GM12875 (cell line): ENCODE measurements around the gene ATP4B.

Source experiments
- H3K4me3 ChIP-seq: one replicate; pipeline ENCODE4 v1.5.1; 2011; ENCODE audit warnings: low read depth, low read length, control low read depth
- TF ChIP-seq, protein P1 (sequence below): IDR thresholded peaks from 2 replicates; pipeline ENCODE4 v1.5.1; 2011; ENCODE audit warnings: low read depth, mild to moderate bottlenecking, control low read depth, inconsistent platforms, low read length, moderate library complexity, borderline replicate concordance; ENCODE audit not compliant: insufficient read depth

Gene ATP4B

DNA sequence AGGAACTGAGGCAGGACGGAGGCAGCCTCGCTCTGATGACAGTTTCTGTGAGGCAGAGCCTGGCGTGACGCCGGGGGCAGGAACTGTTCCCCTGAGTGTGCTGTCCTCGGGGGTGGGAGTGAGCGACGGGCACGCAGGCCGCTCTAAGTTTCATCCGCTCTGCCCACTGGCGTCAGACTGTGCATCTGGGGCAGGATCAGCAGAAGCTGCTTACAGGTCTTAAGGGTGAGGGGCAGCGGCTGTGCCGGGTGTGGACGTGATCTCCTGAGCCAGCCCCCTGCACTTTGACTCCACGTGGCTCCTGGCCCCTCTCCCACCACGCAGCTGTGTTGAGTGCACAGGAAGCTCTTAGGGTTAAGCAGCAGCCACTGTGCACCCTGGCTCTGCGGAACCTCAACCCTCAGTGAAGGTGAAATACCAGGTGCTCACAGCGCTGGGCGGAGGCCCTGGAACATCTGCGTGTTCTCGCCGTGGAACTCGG lies 10.5 kb upstream of the ATP4B start:
- H3K4me3 ChIP-seq = no peak overlapping the region
- TF ChIP-seq, protein P1, sequence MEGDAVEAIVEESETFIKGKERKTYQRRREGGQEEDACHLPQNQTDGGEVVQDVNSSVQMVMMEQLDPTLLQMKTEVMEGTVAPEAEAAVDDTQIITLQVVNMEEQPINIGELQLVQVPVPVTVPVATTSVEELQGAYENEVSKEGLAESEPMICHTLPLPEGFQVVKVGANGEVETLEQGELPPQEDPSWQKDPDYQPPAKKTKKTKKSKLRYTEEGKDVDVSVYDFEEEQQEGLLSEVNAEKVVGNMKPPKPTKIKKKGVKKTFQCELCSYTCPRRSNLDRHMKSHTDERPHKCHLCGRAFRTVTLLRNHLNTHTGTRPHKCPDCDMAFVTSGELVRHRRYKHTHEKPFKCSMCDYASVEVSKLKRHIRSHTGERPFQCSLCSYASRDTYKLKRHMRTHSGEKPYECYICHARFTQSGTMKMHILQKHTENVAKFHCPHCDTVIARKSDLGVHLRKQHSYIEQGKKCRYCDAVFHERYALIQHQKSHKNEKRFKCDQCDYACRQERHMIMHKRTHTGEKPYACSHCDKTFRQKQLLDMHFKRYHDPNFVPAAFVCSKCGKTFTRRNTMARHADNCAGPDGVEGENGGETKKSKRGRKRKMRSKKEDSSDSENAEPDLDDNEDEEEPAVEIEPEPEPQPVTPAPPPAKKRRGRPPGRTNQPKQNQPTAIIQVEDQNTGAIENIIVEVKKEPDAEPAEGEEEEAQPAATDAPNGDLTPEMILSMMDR = no peak

DNA sequence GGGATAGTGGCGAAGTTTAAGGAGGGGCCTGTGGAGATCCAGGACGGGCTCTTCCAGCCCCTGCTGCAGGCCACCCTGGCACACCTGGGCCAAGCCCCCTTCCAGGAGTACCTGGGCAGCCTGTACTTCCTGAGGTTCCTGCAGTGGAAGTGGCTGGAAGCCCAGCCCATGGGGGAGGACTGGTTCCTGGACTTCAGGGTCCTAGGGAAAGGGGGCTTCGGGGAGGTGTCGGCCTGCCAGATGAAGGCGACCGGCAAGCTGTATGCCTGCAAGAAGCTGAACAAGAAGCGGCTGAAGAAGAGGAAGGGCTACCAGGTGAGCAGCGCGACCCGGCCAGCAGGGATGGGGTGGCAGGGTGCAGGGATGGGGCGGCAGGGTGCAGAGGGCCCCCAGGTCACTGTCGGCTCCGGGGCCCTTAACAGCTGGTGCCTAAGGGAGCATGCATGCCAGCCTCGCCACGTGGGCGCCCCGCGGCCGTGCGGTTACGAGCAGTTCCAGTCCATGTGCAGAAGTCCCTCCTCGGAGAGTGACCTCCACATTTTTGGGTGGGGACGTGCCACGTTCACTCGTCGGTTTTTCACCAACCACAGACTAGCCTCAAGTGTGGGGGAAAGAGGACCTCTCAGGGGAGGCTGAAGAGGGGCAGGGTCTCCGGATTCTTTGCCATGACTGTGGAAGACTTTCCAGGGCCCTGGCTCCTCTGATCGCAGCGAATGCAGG lies 9.9 kb upstream of the ATP4B start:
- TF ChIP-seq, protein P1 = no peak
- H3K4me3 ChIP-seq = no peak overlapping the region

DNA sequence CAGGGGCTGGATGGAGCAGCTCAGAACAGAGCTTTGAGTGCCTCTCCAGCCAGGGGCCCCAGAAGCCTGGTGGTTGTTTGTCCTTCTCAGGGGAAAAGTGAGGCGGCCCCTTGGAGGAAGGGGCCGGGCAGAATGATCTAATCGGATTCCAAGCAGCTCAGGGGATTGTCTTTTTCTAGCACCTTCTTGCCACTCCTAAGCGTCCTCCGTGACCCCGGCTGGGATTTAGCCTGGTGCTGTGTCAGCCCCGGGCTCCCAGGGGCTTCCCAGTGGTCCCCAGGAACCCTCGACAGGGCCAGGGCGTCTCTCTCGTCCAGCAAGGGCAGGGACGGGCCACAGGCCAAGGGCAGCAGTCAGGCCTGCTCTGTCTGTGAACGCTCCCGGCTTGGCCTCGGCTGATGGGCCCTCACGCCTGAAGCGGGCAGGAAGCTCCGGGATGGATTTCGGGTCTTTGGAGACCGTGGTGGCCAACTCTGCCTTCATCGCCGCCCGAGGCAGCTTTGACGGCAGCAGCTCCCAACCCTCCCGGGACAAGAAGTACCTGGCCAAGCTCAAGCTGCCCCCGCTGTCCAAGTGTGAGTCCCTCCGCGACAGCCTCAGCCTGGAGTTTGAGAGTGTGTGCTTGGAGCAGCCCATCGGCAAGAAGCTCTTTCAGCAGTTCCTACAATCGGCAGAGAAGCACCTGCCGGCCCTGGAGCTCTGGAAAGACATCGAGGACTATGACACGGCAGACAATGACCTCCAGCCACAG lies 9.1 kb upstream of the ATP4B start, which contains the start of gene GRK1:
Gene GRK1 (plus strand): TSS at position 269 of the 751 bp plus-strand sequence. CDS start 168 bp downstream, at position 437.
- TF ChIP-seq, protein P1 = no peak
- H3K4me3 ChIP-seq = no peak within 1 kb of the TSS

DNA sequence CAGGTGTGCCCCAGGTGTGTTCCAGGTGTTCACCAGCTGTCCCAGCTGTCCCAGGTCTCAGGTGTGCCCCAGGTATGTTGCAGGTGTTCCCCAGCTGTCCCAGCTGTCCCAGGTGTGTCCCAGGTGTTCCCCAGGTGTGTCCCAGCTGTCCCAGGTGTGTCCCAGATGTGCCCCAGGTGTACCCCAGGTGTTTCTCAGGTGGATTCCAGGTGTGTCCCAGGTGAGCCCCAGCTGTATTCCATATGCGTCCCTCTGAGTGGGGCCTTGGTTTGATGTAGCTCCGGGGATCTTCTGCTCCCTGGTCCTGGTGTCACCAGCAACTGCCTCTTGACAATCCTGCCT lies 8.3 kb upstream of the ATP4B start:
- H3K4me3 ChIP-seq = no peak overlapping the region
- TF ChIP-seq, protein P1 = no peak

DNA sequence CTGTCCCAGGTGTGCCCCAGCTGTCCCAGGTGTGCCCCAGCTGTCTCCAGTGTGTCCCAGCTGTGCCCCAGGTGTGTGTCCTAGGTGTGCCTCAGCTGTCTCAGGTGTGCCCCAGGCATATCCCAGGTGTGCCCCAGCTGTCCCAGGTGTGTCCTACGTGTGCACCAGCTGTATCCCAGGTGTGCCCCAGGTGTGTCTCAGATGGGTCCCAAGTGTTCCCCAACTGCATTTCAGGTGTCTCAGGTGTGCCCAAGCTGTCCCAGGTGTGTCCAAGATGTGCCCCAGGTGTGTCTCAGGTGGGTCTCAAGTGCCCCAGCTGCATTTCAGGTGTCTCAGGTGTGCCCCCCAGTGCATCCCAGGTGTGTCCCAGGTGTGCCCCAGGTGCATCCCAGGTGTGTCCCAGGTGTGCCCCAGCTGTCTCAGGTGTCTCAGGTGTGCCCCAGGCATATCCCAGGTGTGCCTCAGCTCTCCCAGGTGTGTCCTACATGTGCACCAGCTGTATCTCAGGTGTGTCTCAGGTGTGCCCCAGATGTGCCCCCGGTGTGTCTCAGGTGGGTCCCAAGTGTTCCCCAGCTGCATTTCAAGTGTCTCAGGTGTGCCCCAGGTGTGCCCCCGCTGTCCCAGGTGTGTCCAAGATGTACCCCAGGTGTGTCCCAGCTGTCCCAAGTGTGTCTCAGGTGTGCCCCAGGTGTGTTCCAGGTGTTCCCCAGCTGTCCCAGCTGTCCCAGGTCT lies 7.8 kb upstream of the ATP4B start:
- no peak overlapping the region for H3K4me3 ChIP-seq
- TF ChIP-seq, protein P1 = no peak

DNA sequence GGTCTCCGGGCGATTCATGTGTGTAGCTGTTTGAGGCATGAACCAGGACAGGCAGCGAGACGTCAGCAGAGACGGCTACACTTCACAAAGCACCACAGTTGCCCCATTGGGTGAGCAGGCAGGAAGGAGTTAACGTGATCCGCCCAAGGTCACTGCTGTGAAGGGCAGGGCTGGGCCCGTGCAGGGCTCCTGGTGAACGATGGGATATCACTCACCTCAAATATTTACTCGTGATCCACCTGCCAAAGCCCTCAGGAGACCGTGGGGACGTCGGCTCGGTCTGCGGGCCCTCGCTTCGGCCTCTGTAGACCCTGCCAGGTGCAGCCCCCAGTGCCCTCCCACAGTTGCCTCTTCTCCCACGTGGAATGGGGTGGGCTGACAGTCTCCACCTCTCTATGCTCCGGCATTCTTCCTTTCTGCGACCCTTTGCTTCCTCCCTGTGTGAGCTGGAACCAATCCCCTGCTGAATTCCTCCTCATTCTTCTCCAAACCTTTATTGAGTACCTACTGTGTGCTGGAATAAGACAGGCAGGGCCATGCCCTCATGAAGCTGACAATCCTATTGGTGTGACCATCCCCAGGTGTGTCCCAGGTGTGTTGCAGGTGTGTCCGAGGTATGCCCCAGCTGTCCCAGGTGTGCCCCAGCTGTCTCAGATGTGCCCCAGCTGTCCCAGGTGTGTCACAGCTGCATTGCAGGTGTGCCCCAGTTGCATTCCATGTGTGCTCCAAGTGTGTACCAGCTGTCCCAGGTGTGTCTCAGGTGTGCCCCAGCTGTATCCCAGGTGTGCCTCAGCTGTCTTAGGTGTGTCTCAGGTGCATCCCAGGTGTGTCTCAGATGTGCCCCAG lies 7.0 kb upstream of the ATP4B start:
- no peak overlapping the region for H3K4me3 ChIP-seq
- TF ChIP-seq, protein P1 = no peak
